Measurements from ENCODE around the gene CHAC2.
"Not testable (repeated sequence)": the region's sequence is repeated elsewhere in the genome, so short reads cannot be mapped to it uniquely, and the experiment has no call there.

The CHAC2 gene

DNA sequence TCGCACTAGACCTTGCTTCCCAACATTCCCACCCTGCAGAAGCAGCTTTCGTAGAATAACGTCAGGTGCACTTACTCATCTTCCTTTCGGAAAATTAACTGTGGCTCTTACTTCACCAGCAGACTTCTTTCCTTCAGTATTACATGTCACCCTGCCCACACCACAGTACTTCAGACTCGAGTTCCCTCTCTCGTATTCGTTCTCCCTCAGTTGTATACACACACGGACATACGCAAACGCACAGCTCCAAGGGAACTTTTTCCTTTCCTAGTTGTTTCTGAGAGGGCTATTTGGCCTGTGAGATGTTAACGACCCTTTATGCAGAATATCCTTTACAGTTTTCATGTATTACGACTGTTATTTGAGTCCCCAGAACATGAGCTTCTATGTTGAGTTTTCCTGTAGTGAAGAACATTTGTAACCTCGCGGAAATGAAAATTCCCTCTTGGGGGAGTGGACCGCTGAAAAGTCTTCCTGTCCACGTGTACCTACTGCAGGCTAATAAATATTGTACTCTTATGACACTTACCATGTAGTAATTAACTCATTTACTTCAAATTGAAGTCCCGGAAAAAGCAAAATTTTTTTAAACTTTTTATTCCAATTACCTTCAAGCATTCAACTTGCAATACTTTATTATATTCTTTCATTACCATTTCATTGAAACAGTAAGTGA is 20.1 kb downstream of the CHAC2 start:
- peak overlapping the region; percentile 93 for H3K4me3 ChIP-seq (ENCODE audit: low read length)
- no peak for TF ChIP-seq ZNF274 (IDR thresholded peaks at IDR 0.05; ENCODE audit: low read depth, low read length)

DNA sequence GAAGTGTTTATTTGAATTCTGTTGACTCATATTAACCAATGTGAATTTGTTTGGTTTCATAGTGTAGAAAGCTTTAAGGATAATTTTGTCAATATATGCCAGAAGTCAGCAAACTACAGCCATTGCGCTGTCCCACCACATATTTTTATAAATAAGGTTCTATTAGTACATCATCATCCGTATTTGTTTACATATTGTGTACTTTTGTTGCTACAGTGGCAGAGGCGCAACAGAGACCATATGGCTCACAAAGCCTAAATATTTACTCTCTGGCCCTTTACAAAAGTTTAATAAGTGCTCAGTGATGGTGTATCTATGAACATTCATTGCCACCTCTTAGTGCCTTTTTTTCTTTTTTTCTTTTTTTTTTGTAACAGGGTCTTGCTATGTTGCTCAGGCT is 25.7 kb downstream of the CHAC2 start:
- no peak for TF ChIP-seq ZNF274 (IDR thresholded peaks at IDR 0.05; ENCODE audit: low read depth, low read length)
- no peak overlapping the region for H3K4me3 ChIP-seq (ENCODE audit: low read length)

DNA sequence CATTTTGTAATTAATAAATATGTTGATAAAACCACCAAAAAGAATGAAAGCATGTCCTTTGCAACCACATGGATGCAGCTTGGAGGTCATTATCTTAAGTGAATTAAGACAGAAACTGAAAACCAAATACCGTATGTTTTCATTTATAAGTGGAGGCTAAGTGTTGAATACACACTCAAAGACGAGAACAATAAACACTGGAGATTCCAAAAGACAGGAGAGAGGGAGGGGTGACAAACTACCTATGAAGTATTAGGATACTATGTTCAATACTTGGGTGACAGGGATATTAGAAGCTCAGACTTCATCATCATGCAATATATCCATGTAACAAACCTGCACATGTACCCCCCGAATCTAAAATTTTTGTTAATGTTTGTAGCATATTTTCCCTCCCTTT is 26.2 kb downstream of the CHAC2 start:
- H3K4me3 ChIP-seq (ENCODE audit: low read length) = no peak overlapping the region
- TF ChIP-seq ZNF274 (IDR thresholded peaks at IDR 0.05; ENCODE audit: low read depth, low read length) = no peak

DNA sequence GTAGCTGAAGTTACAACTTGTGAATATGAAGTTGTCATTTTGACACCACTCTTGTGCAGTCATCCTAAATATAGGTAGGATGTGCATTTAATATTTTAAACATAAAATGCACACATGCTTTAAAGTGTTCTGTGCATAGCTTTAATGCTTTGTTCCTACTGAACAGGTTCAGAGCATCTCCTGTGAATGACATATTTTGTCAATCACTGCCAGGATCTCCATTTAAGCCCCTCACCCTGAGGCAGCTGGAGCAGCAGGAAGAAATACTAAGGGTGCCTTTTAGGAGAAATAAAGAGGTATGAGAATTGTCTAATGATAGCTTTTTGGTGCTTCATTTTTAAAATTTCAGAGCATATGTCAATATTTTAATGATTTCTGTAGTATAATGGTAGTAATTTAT is 33.9 kb downstream of the CHAC2 start:
- H3K4me3 ChIP-seq (ENCODE audit: low read length) = no peak overlapping the region
- no peak for TF ChIP-seq ZNF274 (IDR thresholded peaks at IDR 0.05; ENCODE audit: low read depth, low read length)

DNA sequence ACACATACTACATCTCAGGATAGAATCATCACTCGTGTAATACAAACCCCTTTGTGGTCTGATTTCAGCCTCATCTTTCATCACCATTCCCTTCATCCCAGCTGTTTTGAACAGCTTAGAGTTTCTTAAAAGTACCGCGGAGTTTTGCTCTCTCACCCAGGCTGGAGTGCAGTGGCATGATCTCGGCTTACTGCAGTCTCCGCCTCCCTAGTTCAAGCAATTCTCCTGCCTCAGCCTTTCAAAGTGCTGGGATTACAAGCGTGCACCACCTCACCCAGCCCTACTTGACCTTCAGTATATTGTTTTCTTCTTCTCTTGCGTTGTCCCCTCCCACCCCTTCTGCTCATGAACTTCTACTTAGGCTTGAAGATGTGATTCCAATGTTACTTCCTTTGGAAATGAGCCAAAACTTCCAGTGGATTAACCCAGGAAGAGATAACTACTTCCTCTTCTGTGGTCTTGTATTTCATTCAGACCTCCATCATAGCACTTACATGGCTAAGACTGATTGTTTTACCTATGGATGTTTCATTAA is 35.1 kb downstream of the CHAC2 start:
- TF ChIP-seq ZNF274 (IDR thresholded peaks at IDR 0.05; ENCODE audit: low read depth, low read length) = no peak
- no peak overlapping the region for H3K4me3 ChIP-seq (ENCODE audit: low read length)

DNA sequence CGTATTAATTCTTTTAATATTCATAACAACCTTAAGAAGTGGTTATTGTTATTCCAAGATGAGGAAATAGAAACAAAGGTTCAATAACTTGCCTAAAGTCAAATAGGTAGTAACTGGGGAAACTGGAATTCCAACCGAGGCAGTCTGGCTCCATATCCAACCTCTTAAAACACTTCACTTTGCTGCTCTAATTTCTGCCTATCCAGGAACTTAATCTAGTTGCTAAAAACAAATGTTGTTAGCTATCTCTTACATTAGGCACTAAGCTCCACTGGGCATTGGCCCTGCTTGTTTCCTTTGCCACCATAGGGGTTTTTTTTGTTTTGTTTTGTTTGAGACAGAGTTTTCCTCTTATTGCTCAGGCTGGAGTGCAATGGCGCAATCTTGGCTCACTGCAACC is 44.0 kb downstream of the CHAC2 start:
- no peak for TF ChIP-seq ZNF274 (IDR thresholded peaks at IDR 0.05; ENCODE audit: low read depth, low read length)
- no peak overlapping the region for H3K4me3 ChIP-seq (ENCODE audit: low read length)

DNA sequence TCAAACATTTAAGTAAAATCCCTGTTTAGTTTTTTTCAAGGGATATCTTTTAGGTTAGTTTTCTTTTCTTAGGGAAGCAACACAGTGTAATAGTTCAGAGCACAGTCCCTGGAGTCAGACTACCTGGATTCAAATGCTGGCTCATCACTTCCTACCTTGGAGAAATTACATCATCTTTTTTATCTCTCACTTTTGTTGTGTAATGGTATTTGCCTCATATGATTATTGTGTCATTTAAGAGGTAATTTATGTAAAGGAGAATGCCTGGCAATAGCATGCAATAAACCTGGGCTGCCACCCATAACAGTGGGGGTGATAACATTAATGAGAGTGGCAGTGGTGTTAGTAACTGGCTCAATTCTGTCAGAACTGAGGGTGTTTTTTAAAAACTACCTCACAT is 45.5 kb downstream of the CHAC2 start:
- TF ChIP-seq ZNF274 (IDR thresholded peaks at IDR 0.05; ENCODE audit: low read depth, low read length) = no peak
- H3K4me3 ChIP-seq (ENCODE audit: low read length) = no peak overlapping the region

DNA sequence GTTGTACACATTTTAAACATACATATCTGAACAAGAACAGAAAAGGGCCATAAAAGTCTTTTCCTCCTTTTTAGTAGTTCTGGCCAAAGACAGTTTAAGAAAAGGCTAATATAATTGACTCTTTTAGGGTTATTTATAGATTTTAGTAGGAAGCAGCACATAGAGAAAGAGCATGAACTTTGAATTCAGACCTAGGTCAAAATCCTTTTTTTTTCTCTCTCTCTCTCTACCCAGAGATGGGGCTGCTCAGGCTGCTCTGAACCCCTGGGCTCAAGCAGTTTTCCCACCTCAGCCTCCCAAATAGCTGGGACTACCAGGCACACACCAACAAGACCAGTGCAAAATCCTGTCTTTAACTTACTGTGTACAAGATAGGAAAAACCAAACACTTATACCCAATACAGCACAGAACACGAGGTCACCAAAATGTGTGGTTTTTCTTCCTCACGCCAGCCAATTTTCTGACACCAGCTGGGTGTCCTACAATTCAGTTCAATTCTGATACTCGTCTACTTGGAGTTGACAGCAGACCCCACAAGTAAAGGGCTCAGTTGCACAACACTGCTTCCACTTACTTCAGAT is 51.3 kb downstream of the CHAC2 start:
- H3K4me3 ChIP-seq (ENCODE audit: low read length) = no peak overlapping the region
- TF ChIP-seq ZNF274 (IDR thresholded peaks at IDR 0.05; ENCODE audit: low read depth, low read length) = no peak

DNA sequence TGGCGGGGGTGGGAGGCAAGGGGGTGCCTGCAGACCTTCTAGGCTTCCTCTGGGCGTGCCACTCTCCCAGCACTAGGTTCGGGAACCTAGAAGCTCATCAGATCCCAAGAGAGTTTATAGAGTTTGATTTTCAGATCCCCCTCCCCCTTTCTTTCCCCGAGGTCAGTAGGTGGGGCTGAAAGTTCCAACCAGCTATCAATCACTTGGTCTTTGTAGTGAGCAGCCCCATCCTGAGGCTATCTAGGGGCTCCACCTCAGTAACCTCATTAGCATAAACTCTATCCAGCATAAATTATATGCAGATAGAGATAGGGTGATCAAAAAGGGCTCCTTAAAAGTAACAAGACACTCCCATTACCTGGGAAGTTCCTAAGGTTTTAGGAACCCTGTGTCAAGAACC is 52.0 kb downstream of the CHAC2 start:
- no peak overlapping the region for H3K4me3 ChIP-seq (ENCODE audit: low read length)
- no peak for TF ChIP-seq ZNF274 (IDR thresholded peaks at IDR 0.05; ENCODE audit: low read depth, low read length)

DNA sequence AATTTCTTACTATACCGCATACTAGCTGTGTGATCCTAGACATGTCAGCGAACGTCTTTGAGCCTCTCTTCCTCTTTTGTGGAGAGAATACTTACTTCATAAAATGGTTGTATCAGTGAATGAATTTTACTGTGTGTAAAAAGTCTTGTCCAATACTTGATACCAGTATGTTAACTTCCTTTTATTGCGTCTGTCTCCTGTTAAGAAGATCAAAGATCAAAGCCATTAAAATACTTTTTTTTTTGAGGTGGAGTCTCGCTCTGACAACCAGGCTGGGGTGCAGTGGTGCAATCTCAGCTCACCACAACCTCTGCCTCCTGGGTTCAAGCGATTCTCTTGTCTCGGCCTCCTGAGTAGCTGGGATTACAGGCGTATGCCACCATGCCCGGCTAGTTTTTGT is 52.4 kb downstream of the CHAC2 start:
- no peak for TF ChIP-seq ZNF274 (IDR thresholded peaks at IDR 0.05; ENCODE audit: low read depth, low read length)

DNA sequence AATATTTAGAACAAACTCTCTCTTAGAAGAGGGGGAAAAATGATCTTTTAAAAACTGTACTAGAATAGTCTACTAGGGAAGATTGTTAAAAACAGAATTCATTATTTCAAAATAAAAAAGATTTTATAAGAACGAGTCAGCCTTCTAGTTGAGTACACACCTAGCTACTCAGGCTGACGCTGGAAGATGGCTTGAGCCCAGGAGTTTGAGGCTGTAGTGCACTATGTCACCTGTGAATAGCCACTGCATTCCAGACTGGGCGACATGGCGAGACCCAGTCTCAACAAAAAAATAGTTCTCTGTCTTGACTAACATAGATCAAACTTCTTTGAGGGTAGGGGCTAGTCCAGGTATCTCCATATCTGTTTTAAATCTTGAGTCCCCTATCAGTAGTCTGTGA is 53.1 kb downstream of the CHAC2 start:
- no peak for TF ChIP-seq ZNF274 (IDR thresholded peaks at IDR 0.05; ENCODE audit: low read depth, low read length)
- H3K4me3 ChIP-seq (ENCODE audit: low read length) = no peak overlapping the region

More for the DNA sequence above, 52.4 kb downstream of the CHAC2 start:
- H3K4me3 ChIP-seq (ENCODE audit: low read length) = no peak overlapping the region

DNA sequence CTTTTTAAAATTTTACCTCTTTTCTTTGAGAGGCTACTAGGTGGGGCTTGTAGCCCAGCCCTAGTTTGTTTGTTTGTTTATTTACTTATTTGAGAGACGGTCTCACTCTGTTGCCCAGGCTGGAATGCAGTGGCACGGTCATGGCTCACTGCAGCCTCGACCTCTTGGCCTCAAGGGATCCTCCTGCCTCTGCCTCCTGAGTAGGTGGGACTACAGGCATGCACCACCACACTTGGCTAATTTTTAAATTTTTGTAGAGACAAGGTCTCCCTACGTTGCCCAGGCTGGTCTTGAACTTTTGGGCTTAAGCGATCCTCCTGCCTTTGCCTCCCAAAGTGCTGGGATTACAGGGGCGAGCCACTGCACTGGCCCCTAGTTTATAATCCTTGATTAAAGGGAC is 54.2 kb downstream of the CHAC2 start:
- no peak for TF ChIP-seq ZNF274 (IDR thresholded peaks at IDR 0.05; ENCODE audit: low read depth, low read length)
- H3K4me3 ChIP-seq (ENCODE audit: low read length) = no peak overlapping the region

DNA sequence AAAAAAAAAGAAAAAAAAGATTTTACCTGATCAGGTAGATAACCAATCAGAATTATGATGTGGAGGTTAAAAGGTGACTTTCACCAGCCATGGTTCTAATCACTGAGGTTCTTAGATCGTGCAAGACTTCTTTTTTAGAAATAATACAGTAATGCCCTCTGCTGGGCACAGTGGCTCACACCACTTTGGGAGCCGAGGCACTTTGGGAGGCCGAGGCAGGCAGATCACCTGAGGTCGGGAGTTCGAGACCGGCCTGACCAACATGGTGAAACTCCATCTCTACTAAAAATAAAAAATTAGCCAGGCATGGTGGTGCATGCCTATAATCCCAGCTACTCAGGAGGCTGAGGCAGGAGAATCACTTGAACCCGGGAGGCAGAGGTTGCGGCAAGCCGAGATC is 56.0 kb downstream of the CHAC2 start:
- H3K4me3 ChIP-seq (ENCODE audit: low read length) = not testable (repeated sequence)
